Measurements from ENCODE around the gene HIPK2.

HIPK2 gene

DNA sequence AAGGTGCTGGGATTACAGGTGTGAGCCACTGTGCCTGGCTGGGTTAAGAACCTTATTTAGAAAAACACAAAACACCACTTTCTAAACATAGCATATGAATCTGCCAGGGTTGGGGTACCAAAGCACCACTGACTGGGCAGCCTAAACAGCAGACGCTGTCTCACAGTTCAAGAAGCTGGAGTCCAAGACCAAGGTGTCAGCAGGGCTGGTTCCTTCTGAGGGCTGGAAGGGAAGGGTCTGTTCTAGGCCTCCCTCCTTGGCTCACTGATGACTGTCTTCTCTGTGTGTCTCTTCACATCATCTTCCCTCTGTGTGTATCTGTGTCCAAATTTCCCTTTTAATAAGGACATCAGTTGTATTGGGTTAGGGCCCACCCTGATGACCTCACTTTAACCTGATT, 49.6 kb downstream of the HIPK2 start:
- Histone ChIP-seq H3K79me2 (ENCODE audit: insufficient read depth, low read length) (peaks cover 7% of the 10 kb centered on the region), H2AFZ (ENCODE audit: low read length) (no peak overlapping the region), H3K9me3 (ENCODE audit: insufficient read depth, low read depth, low read length) (no peaks in the 10 kb centered on the region), H3K9me2 (replicated peaks; ENCODE audit: low read depth, low read length) (no peaks in the 10 kb centered on the region), H3K4me1 (ENCODE audit: insufficient read depth, low read length, poor library complexity, severe bottlenecking) (peaks cover 8% of the 10 kb centered on the region), H3K4me3 (ENCODE audit: low read length, poor library complexity, severe bottlenecking) (no peak overlapping the region), H3K27me3 (ENCODE audit: insufficient read depth, low read length, poor library complexity, severe bottlenecking) (no peaks in the 10 kb centered on the region), H3K9ac (ENCODE audit: low read depth, low read length, poor library complexity, severe bottlenecking) (no peak overlapping the region), H4K20me1 (ENCODE audit: insufficient read depth, low read length, poor library complexity, severe bottlenecking) (no peaks in the 10 kb centered on the region), H3K4me2 (ENCODE audit: low read depth, low read length, poor library complexity, severe bottlenecking) (no peak overlapping the region), H3F3A (ENCODE audit: low read depth) (no peaks in the 10 kb centered on the region), H3K36me3 (ENCODE audit: insufficient read depth, low read length) (no peaks in the 10 kb centered on the region)
- no peak for TF ChIP-seq EZH2phosphoT487 (IDR thresholded peaks at IDR 0.05; ENCODE audit: borderline replicate concordance)
- TF ChIP-seq, protein P1, sequence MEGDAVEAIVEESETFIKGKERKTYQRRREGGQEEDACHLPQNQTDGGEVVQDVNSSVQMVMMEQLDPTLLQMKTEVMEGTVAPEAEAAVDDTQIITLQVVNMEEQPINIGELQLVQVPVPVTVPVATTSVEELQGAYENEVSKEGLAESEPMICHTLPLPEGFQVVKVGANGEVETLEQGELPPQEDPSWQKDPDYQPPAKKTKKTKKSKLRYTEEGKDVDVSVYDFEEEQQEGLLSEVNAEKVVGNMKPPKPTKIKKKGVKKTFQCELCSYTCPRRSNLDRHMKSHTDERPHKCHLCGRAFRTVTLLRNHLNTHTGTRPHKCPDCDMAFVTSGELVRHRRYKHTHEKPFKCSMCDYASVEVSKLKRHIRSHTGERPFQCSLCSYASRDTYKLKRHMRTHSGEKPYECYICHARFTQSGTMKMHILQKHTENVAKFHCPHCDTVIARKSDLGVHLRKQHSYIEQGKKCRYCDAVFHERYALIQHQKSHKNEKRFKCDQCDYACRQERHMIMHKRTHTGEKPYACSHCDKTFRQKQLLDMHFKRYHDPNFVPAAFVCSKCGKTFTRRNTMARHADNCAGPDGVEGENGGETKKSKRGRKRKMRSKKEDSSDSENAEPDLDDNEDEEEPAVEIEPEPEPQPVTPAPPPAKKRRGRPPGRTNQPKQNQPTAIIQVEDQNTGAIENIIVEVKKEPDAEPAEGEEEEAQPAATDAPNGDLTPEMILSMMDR (conservative IDR thresholded peaks at IDR 0.05; ENCODE audit: low read length): no peak

DNA sequence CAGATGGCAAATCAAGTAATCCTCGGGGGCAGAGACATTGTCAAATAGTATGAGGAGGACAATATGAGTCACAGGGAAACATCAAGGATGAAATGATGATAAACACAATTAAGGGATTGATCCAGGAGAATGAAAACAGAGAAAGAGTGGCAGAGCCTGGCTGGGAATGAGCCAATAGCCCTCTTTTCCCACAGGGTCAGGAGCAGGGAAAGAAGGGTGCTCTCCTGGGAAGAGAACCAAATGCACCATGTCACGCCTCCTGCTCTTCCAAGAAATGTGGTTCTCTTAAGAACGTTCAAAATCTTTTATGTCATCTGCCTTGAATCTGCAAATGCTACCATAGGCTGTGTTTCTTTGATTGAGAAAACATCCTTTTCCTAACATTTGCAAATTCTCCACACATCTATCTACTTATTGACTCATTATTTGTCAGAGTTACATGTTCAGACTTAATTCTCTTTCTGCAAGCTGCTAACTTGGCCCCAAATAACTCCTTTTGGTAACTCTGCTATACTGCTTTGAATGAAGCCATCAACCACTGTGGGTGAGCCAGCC, 50.6 kb downstream of the HIPK2 start:
- TF ChIP-seq EZH2phosphoT487 (IDR thresholded peaks at IDR 0.05; ENCODE audit: borderline replicate concordance): no peak
- TF ChIP-seq, protein P1 (conservative IDR thresholded peaks at IDR 0.05; ENCODE audit: low read length): no peak
- no peaks in the 10 kb centered on the region for H3K36me3 ChIP-seq (ENCODE audit: insufficient read depth, low read length)
- H3K4me1 ChIP-seq (ENCODE audit: insufficient read depth, low read length, poor library complexity, severe bottlenecking): peaks cover 8% of the 10 kb centered on the region
- no peaks in the 10 kb centered on the region for H3F3A ChIP-seq (ENCODE audit: low read depth)
- H3K9me2 ChIP-seq (replicated peaks; ENCODE audit: low read depth, low read length): no peaks in the 10 kb centered on the region
- no peak overlapping the region for H2AFZ ChIP-seq (ENCODE audit: low read length)
- no peak overlapping the region for H3K9ac ChIP-seq (ENCODE audit: low read depth, low read length, poor library complexity, severe bottlenecking)
- no peak overlapping the region for H3K4me2 ChIP-seq (ENCODE audit: low read depth, low read length, poor library complexity, severe bottlenecking)
- no peaks in the 10 kb centered on the region for H3K27me3 ChIP-seq (ENCODE audit: insufficient read depth, low read length, poor library complexity, severe bottlenecking)
- peaks cover 7% of the 10 kb centered on the region for H3K79me2 ChIP-seq (ENCODE audit: insufficient read depth, low read length)
- no peak overlapping the region for H3K4me3 ChIP-seq (ENCODE audit: low read length, poor library complexity, severe bottlenecking)
- no peaks in the 10 kb centered on the region for H3K9me3 ChIP-seq (ENCODE audit: insufficient read depth, low read depth, low read length)
- no peaks in the 10 kb centered on the region for H4K20me1 ChIP-seq (ENCODE audit: insufficient read depth, low read length, poor library complexity, severe bottlenecking)

DNA sequence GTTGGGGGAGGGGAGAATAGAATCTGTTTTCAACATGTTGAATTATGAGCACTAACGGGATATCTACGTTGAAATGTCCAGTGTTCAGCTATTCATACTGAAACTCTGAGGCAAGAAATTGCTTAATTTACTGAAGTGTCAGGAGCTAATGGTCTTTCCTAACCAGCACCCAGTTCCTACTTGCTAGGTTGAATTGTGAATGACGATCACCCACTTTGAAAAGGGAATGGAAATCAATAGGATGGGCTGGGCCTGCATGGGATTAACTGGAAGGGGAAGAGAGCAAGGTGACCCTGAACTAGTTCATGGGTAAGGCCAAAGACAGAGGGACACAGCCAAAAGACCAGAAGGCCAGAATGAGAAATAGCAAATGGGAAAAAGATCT, 51.3 kb downstream of the HIPK2 start:
- peaks cover 7% of the 10 kb centered on the region; the same call in 1 of the 2 replicates for H3K79me2 ChIP-seq (ENCODE audit: insufficient read depth, low read length)

More for the DNA sequence above, 51.3 kb downstream of the HIPK2 start:
- Histone ChIP-seq H4K20me1 (ENCODE audit: insufficient read depth, low read length, poor library complexity, severe bottlenecking) (peaks cover 1% of the 10 kb centered on the region), H3K4me2 (ENCODE audit: low read depth, low read length, poor library complexity, severe bottlenecking) (no peak overlapping the region), H3K4me3 (ENCODE audit: low read length, poor library complexity, severe bottlenecking) (no peak overlapping the region), H3K9me3 (ENCODE audit: insufficient read depth, low read depth, low read length) (no peaks in the 10 kb centered on the region), H3F3A (ENCODE audit: low read depth) (no peaks in the 10 kb centered on the region), H3K9me2 (replicated peaks; ENCODE audit: low read depth, low read length) (no peaks in the 10 kb centered on the region), H3K36me3 (ENCODE audit: insufficient read depth, low read length) (no peaks in the 10 kb centered on the region), H2AFZ (ENCODE audit: low read length) (no peak overlapping the region), H3K27me3 (ENCODE audit: insufficient read depth, low read length, poor library complexity, severe bottlenecking) (no peaks in the 10 kb centered on the region), H3K9ac (ENCODE audit: low read depth, low read length, poor library complexity, severe bottlenecking) (no peak overlapping the region), H3K4me1 (ENCODE audit: insufficient read depth, low read length, poor library complexity, severe bottlenecking) (peaks cover 4% of the 10 kb centered on the region)
- TF ChIP-seq, protein P1 (conservative IDR thresholded peaks at IDR 0.05; ENCODE audit: low read length): no peak
- no peak for TF ChIP-seq EZH2phosphoT487 (IDR thresholded peaks at IDR 0.05; ENCODE audit: borderline replicate concordance)
